Lower leg skin (tissue), 4 donors: ENCODE measurements around the gene ST7. TPM values are rescaled to one million over a fixed set of nuclear protein-coding genes. Genes with fewer than 3 reads are reported as not detected.

Source experiments
- DNase-seq, 2 donors: peaks; one replicate each; pipeline ENCODE4 v3.0.0-alpha.2; 2019; ENCODE audit warnings: low spot score in 2 of 2
- H3K4me3 ChIP-seq: fragments of 200-600 bp; sonication (generic); 2 replicates; pipeline ENCODE4 v1.5.1; 2017; ENCODE audit warnings: mild to moderate bottlenecking, low read depth; ENCODE audit not compliant: poor library complexity, severe bottlenecking
- CTCF ChIP-seq, 3 donors: fragments of 450-650 bp; IDR thresholded peaks; one replicate each; pipeline ENCODE4 v1.5.1; 2016; ENCODE audit warnings: antibody characterized with exemption in 3 of 3, mild to moderate bottlenecking in 3 of 3, moderate library complexity in 2 of 3
- POLR2A ChIP-seq, 2 donors: fragments of 450-650 bp; IDR thresholded peaks; one replicate each; pipeline ENCODE4 v1.6.1; 2016 to 2017; ENCODE audit warnings: antibody characterized with exemption in 2 of 2, mild to moderate bottlenecking in 1 of 2, moderate library complexity in 1 of 2
- WGBS, 2 donors: methylation state at CpG; one replicate each; pipeline ENCODE4 v1.1.5; 2018; 5-methylcytosine and 5-hydroxymethylcytosine counted together
- intact Hi-C: fragments of 100-400 bp; cut with DNase I; formaldehyde crosslinking; loops from one replicate; pipeline ENCODE4 v1.15.0; 2023; ENCODE audit warnings: low total_unique reads
- total RNA-seq, 4 donors: library from RNA; depleted of rRNA; stranded (reverse); fragments of >200 nt; gene quantifications; one replicate each; pipeline ENCODE4 v1.1.0, GENCODE V29; 2016

The ST7 gene
- total RNA-seq, 4 donors from 2014 or later = 10.8 to 17.1 (median 11.4) TPM

DNA sequence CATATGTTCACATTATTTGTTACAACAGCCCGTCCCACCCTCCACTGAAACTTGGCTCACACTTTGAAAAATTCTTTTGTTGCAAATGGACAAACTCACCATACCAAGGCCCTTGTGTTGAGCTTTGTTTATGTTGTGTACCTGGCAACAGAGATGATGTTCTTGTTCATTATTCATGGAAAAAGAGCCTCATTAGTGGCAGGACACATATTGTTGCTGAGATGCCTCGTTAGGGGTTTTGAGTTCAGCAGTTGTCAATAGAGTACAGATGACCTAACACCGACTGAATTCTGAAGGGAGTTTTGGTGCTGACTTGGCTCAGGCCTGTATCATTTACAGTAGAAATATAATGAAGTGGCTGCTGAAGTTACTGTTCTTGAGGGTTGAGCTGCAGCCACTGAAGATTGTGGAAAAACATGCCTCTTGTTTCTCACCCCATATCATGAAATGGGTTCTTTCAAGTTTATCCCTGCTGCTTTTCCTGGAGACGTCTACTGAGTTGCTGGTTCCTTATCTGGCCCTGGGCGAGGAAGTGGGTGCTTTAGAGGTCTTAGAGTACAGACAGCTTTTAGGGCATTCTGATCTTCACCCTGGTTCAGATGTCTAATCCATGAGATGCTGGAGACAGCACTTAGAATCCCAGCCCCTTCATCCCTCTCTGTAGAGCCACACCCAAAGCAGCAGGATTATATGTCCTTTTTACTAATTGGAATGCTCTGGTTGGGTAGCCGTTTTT lies 219.9 kb downstream of the ST7 start:
- intact Hi-C loops = no loop called here
- TF ChIP-seq POLR2A (IDR thresholded peaks at IDR 0.05) = no peak
- no peak for TF ChIP-seq CTCF (IDR thresholded peaks at IDR 0.05)
- 71 to 73% methylated on average over 6 of the region's 6 CpGs for WGBS, 2 donors
- no peak overlapping the region for H3K4me3 ChIP-seq
- DNase-seq = no peak

DNA sequence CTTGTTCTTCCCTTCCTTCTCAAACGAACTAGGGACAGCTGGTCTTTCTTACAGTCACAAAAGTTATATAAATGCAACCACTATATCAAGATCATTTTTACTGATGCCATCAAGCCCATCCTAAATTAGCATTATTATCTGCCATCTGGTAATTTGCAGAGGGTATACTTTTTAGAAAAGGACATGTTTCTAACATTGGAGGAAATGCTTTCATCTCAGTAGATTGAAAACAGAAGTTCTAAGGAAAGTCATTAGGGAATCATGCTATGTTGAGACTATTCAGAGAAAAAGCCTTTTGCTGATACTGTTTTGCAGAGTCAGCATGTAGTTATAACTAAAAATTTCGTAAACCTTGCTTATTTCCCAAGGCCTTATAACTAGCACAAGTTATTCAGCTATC lies 222.9 kb downstream of the ST7 start:
- no peak for DNase-seq
- 37 to 83% methylated on average over 2 of the region's 2 CpGs for WGBS, 2 donors

DNA sequence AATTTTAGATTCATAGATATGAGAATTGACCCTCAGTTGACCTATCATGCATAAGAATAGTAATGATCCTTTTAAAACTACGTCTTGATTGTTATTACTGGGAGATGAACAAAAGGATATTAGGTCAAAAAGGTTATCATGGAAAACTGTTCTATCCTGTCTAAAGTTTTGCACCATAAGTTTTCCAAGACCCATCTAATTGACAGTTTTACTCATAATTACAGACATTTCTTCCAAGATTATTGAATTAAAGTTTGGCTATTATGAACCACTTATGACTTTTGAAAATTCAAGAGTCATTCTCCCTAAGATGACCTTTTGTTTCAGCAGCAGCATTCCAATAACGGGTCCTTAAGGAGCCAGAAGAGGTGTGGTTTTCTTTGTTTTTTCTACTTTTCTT lies 225.3 kb downstream of the ST7 start:
- TF ChIP-seq CTCF (IDR thresholded peaks at IDR 0.05) (no peak), POLR2A (IDR thresholded peaks at IDR 0.05) (no peak)
- no peak for DNase-seq
- H3K4me3 ChIP-seq = no peak overlapping the region
- intact Hi-C loops = no loop called here
- WGBS, 2 donors = 72 to 81% methylated on average over 2 of the region's 2 CpGs

More for the DNA sequence above, 222.9 kb downstream of the ST7 start:
- TF ChIP-seq CTCF (IDR thresholded peaks at IDR 0.05) (no peak), POLR2A (IDR thresholded peaks at IDR 0.05) (no peak)
- no peak overlapping the region for H3K4me3 ChIP-seq
- intact Hi-C loops = no loop called here

DNA sequence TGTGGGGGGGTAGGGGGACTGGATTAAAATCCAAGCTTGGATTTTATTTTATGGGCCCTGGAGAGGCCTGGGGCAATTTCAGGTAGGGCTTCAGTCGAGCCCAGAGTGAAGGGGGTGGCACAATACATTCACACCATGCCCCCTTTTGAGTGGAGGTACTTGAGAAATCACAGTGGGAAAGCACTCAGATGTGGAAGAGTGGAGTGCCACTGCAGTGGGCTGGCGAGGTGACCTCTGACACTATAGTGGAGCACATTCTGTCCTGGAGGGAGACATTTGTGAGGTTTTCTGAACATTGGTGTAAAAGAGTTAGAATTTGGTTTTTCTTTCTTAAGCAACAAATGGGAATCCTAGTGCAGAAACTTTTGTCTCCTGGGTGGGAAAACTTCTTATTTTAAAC lies 226.4 kb downstream of the ST7 start:
- intact Hi-C loops = no loop called here
- no peak for TF ChIP-seq POLR2A (IDR thresholded peaks at IDR 0.05)
- TF ChIP-seq CTCF (IDR thresholded peaks at IDR 0.05) = no peak
- WGBS, 2 donors = 77 to 89% methylated on average over 2 of the region's 2 CpGs
- DNase-seq = no peak
- no peak overlapping the region for H3K4me3 ChIP-seq

DNA sequence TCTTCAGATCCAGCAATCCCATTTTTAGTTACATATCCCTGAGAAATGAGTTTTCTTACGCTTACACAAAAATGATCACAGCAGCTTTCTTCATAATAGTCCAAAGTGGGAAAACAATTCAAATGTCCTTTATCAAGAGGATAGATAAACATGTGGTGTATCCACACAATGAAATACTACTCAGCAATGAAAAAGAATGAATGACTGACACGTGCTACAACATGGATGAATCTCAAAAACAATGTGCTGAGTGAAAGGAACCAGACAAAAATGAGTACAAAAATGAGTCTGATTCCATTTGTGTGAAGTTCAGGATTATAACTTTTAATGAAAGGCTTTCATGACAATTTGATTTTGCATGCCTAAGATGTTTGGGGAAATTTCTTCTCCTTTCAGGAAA lies 230.4 kb downstream of the ST7 start:
- no peak overlapping the region for H3K4me3 ChIP-seq
- intact Hi-C loops = no loop called here
- no peak for DNase-seq
- WGBS, 2 donors = 96 to 98% methylated on average over 2 of the region's 2 CpGs
- TF ChIP-seq POLR2A (IDR thresholded peaks at IDR 0.05) (no peak), CTCF (IDR thresholded peaks at IDR 0.05) (no peak)

- 92 to 96% methylated on average over 2 of the region's 2 CpGs for WGBS, 2 donors
- intact Hi-C loops = no loop called here
- TF ChIP-seq CTCF (IDR thresholded peaks at IDR 0.05) (no peak), POLR2A (IDR thresholded peaks at IDR 0.05) (no peak)
- H3K4me3 ChIP-seq = no peak overlapping the region
- DNase-seq = no peak
Observed at GRCh38 chr7:117184367-117184766, 231.1 kb downstream of the ST7 start.
